ENCODE results near the gene TXNRD2. TPM values are rescaled to one million over a fixed set of nuclear protein-coding genes. Genes with fewer than 3 reads are reported as not detected.

TXNRD2 gene
- total RNA-seq, 1 experiment from 2014 or later: 23.0 TPM

- Histone ChIP-seq H3K4me1 (ENCODE audit: insufficient read depth, low read length) (no peaks in the 10 kb centered on the region), H3K9ac (ENCODE audit: low read length) (no peak overlapping the region), H3K4me2 (ENCODE audit: low read length) (no peak overlapping the region), H3K79me2 (ENCODE audit: low read length) (no peaks in the 10 kb centered on the region), H4K20me1 (ENCODE audit: low read length) (no peaks in the 10 kb centered on the region), H3K9me2 (replicated peaks; ENCODE audit: low read length) (no peaks in the 10 kb centered on the region), H3K9me3 (ENCODE audit: low read length) (no peaks in the 10 kb centered on the region), H3K27ac (ENCODE audit: low read length) (no peak overlapping the region), H3K4me3 (ENCODE audit: low read length) (no peak overlapping the region), H3K36me3 (ENCODE audit: low read depth, low read length) (no peaks in the 10 kb centered on the region), H3K27me3 (ENCODE audit: low read length) (no peaks in the 10 kb centered on the region), H2AFZ (ENCODE audit: low read length) (no peak overlapping the region), H3F3A (ENCODE audit: low read length, unreplicated experiment) (no peaks in the 10 kb centered on the region)
- intact Hi-C loops (cut with micrococcal nuclease): no loop called here
- ATAC-seq (no peak), DNase-seq (no peak)
- TF ChIP-seq EZH2 (IDR thresholded peaks at IDR 0.05; ENCODE audit: low read length, unreplicated experiment) (no peak), EZH2phosphoT487 (IDR thresholded peaks at IDR 0.05; ENCODE audit: borderline replicate concordance, low read length) (no peak), CTCF (conservative IDR thresholded peaks at IDR 0.05; ENCODE audit: low read depth, low read length) (no peak)
- CTCF ChIA-PET: interaction anchor here (0.7 kb wide), 1 partner anchor 148 kb away, joined by 3 read pairs; no protein-coding TSS in a partner anchor
- POLR2A ChIA-PET (ENCODE audit: unreplicated experiment): no interaction called here
- no TSS peak for BruUV-seq (replicated peaks)
These were observed 36.0 kb downstream of the TXNRD2 start for GRCh38 chr22:19905347-19906276.

- no peak for DNase-seq
- BruUV-seq (replicated peaks): no TSS peak
- CTCF ChIA-PET: no interaction called here
These were observed 36.7 kb downstream of the TXNRD2 start for GRCh38 chr22:19904935-19905334.

More at GRCh38 chr22:19904935-19905334, 36.7 kb downstream of the TXNRD2 start:
- no peak for TF ChIP-seq EZH2 (IDR thresholded peaks at IDR 0.05; ENCODE audit: low read length, unreplicated experiment)
- TF ChIP-seq CTCF (conservative IDR thresholded peaks at IDR 0.05; ENCODE audit: low read depth, low read length): no peak
- TF ChIP-seq EZH2phosphoT487 (IDR thresholded peaks at IDR 0.05; ENCODE audit: borderline replicate concordance, low read length): no peak
- H3F3A ChIP-seq (ENCODE audit: low read length, unreplicated experiment): no peaks in the 10 kb centered on the region
- H3K27me3 ChIP-seq (ENCODE audit: low read length): no peaks in the 10 kb centered on the region
- no peaks in the 10 kb centered on the region for H3K4me1 ChIP-seq (ENCODE audit: insufficient read depth, low read length)
- no peaks in the 10 kb centered on the region for H3K9me3 ChIP-seq (ENCODE audit: low read length)
- H3K4me3 ChIP-seq (ENCODE audit: low read length): no peak overlapping the region
- H3K9me2 ChIP-seq (replicated peaks; ENCODE audit: low read length): no peaks in the 10 kb centered on the region
- no peaks in the 10 kb centered on the region for H4K20me1 ChIP-seq (ENCODE audit: low read length)
- H3K36me3 ChIP-seq (ENCODE audit: low read depth, low read length): no peaks in the 10 kb centered on the region
- no peak overlapping the region for H3K9ac ChIP-seq (ENCODE audit: low read length)
- POLR2A ChIA-PET (ENCODE audit: unreplicated experiment): no interaction called here
- no peak overlapping the region for H3K27ac ChIP-seq (ENCODE audit: low read length)
- H3K79me2 ChIP-seq (ENCODE audit: low read length): no peaks in the 10 kb centered on the region
- no peak for ATAC-seq
- intact Hi-C loops (cut with micrococcal nuclease): no loop called here
- no peak overlapping the region for H2AFZ ChIP-seq (ENCODE audit: low read length)
- H3K4me2 ChIP-seq (ENCODE audit: low read length): no peak overlapping the region

Data from PC-3 (cell line).